Thyroid gland (tissue), 4 donors: Measurements from ENCODE around the gene ZNF580. TPM values are rescaled to one million over a fixed set of nuclear protein-coding genes. Genes with fewer than 3 reads are reported as not detected.

Experiments used
- DNase-seq, 2 donors: peaks; one replicate each; pipeline ENCODE4 v3.0.0-alpha.2; 2019
- H3K27ac ChIP-seq, 3 donors: fragments of 200-600 bp; sonication (generic); 1 replicate in 2 of 3; 2 replicates in 1 of 3; pipeline ENCODE4 v1.5.1; 2016 to 2019; ENCODE audit warnings: mild to moderate bottlenecking in 1 of 3, moderate library complexity in 1 of 3
- H3K27me3 ChIP-seq: fragments of 200-600 bp; sonication (generic); one replicate; pipeline ENCODE4 v1.5.1; 2019
- H3K36me3 ChIP-seq, 2 donors: fragments of 200-600 bp; sonication (generic); one replicate each; pipeline ENCODE4 v1.5.1; 2016 to 2019
- H3K4me1 ChIP-seq, 2 donors: fragments of 200-600 bp; sonication (generic); one replicate each; pipeline ENCODE4 v1.5.1; 2017 to 2019
- H3K4me3 ChIP-seq, 3 donors: fragments of 200-600 bp; sonication (generic); replicated peaks in 1 of 3; 1 replicate in 2 of 3; 2 replicates in 1 of 3; pipeline ENCODE4 v1.5.1; 2016; ENCODE audit warnings: mild to moderate bottlenecking in 1 of 3
- H3K9me3 ChIP-seq: fragments of 200-600 bp; sonication (generic); one replicate; pipeline ENCODE4 v1.5.1; 2017
- POLR2A ChIP-seq, 2 donors: fragments of 450-650 bp; IDR thresholded peaks; one replicate each; pipeline ENCODE4 v1.6.1; 2017; ENCODE audit warnings: antibody characterized with exemption in 2 of 2, mild to moderate bottlenecking in 2 of 2, moderate library complexity in 1 of 2
- WGBS, 2 donors: methylation state at CpG; one replicate each; pipeline ENCODE4 v1.1.5; 2017; 5-methylcytosine and 5-hydroxymethylcytosine counted together
- intact Hi-C: fragments of 100-400 bp; cut with DNase I; formaldehyde crosslinking; loops from one replicate; pipeline ENCODE4 v1.15.1; 2023
- total RNA-seq, 4 donors: library from RNA; depleted of rRNA; stranded (reverse); fragments of >200 nt; gene quantifications; one replicate each; pipeline ENCODE4 v1.2.3, GENCODE V29; 2016
- TF ChIP-seq, protein P1 (sequence below), 6 experiments: fragments of 200-600 bp in 3 of 6; fragments of 450-650 bp in 3 of 6; sonication (generic) in 3 of 6; IDR thresholded peaks; one replicate each; pipeline ENCODE4 v1.5.1; 2016 to 2019; ENCODE audit warnings: antibody characterized with exemption in 6 of 6, mild to moderate bottlenecking in 2 of 6, inconsistent platforms in 1 of 6, moderate library complexity in 1 of 6

Gene ZNF580
- total RNA-seq, 4 donors from 2014 or later, result 29.9 to 61.1 (median 44.8) TPM

DNA sequence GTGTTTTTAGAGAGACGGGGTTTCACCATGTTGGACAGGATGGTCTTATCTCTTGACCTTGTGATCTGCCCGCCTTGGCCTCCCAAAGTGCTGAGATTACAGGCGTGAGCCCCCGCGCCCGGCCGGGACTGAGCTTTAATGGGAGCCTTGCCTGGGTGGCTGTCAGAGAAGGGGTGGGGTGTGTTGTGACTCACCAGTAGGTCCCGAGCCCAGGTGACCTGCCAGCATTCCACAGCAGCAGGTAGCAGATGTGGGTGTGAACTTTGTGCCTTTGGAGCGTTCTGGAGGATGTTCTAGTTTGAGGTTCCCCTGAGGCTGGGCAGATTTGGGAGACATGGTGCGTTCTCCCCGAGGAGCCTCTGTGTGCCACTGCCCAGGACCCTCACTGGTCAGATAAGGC, 27.2 kb downstream of the ZNF580 start:
- TF ChIP-seq POLR2A (IDR thresholded peaks at IDR 0.05), result no peak
- TF ChIP-seq, protein P1, sequence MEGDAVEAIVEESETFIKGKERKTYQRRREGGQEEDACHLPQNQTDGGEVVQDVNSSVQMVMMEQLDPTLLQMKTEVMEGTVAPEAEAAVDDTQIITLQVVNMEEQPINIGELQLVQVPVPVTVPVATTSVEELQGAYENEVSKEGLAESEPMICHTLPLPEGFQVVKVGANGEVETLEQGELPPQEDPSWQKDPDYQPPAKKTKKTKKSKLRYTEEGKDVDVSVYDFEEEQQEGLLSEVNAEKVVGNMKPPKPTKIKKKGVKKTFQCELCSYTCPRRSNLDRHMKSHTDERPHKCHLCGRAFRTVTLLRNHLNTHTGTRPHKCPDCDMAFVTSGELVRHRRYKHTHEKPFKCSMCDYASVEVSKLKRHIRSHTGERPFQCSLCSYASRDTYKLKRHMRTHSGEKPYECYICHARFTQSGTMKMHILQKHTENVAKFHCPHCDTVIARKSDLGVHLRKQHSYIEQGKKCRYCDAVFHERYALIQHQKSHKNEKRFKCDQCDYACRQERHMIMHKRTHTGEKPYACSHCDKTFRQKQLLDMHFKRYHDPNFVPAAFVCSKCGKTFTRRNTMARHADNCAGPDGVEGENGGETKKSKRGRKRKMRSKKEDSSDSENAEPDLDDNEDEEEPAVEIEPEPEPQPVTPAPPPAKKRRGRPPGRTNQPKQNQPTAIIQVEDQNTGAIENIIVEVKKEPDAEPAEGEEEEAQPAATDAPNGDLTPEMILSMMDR (IDR thresholded peaks at IDR 0.05), result no peak
- H3K4me3 ChIP-seq, result no peak overlapping the region
- WGBS, 2 donors, result 80 to 88% methylated on average over 8 to 9 of the region's 11 CpGs
- peaks cover 68% of the 10 kb centered on the region in 2 donors for H3K36me3 ChIP-seq
- H3K4me1 ChIP-seq, result no peaks in the 10 kb centered on the region
- no peaks in the 10 kb centered on the region for H3K27me3 ChIP-seq
- H3K9me3 ChIP-seq, result no peaks in the 10 kb centered on the region
- H3K27ac ChIP-seq, result no peak overlapping the region
- intact Hi-C loops, result no loop called here
- DNase-seq, result no peak

DNA sequence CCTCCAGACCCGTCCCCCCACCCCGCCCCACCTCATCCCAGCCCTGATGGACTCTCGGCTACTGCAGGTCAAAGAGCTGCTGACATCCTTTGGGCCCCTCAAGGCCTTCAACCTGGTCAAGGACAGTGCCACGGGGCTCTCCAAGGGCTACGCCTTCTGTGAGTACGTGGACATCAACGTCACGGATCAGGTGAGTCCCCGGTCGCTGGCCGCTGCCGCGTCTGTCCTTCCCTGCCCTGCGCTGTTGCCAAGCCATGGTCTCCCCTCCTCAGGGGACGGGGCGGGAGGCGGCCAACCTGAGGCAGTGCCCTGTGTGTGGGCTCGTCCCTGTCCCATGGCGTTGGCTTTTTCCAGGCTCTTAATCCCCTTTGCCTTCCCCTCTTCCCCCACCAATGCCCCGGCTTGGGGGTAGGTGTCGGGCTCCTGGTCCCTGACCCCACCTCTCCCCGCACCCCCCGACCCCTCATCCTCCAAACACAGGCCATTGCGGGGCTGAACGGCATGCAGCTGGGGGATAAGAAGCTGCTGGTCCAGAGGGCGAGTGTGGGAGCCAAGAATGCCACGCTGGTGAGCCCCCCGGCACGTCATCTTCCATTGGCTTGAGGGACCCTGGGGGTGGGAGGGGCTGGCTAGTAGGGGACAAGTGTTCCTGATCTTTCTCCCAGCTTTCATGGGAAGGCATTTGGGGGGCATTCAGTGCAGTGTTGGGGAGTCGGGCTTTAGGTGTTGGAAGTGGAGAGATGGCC, 28.0 kb downstream of the ZNF580 start:
- WGBS, 2 donors, result 90 to 95% methylated on average over 18 to 23 of the region's 30 CpGs
- H3K27ac ChIP-seq, result no peak overlapping the region
- intact Hi-C loops, result no loop called here
- TF ChIP-seq POLR2A (IDR thresholded peaks at IDR 0.05), result no peak
- no peak for DNase-seq
- no peaks in the 10 kb centered on the region for H3K4me1 ChIP-seq
- no peaks in the 10 kb centered on the region for H3K9me3 ChIP-seq
- H3K36me3 ChIP-seq, result peaks cover 60 to 67% of the 10 kb centered on the region in 2 donors
- no peak overlapping the region for H3K4me3 ChIP-seq
- H3K27me3 ChIP-seq, result no peaks in the 10 kb centered on the region

DNA sequence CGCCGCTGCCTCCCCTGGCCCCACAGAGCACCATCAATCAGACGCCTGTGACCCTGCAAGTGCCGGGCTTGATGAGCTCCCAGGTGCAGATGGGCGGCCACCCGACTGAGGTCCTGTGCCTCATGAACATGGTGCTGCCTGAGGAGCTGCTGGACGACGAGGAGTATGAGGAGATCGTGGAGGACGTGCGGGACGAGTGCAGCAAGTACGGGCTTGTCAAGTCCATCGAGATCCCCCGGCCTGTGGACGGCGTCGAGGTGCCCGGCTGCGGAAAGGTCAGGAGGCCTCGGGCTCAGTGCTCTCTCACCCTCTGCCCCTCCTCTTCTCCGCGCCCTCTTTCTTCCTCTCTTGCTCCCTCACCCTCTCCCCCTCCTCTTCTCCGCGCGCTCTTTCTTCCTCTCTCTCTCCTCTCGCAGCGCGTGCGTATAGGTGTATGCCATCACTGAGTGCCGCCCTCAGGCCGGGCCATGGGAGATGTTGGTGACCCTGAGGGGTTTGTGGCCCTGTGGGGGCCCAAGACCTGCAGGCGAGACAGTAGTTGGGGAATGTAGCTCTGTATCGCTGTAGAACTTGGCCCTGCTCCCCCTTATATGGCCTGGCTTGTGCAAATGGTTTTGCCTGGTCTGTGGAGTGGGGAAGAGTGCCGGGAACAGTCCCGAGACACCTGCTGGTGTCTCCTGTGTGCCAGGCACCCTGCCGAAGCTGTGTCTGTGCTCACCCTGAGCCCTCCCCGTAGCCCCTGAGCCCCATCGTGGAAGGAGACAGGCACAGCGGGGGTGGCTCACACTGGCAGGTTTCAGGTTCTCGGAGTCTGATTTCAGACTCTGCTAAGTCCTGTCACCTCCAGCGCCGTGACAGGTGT, 28.8 kb downstream of the ZNF580 start:
- intact Hi-C loops, result no loop called here

DNA sequence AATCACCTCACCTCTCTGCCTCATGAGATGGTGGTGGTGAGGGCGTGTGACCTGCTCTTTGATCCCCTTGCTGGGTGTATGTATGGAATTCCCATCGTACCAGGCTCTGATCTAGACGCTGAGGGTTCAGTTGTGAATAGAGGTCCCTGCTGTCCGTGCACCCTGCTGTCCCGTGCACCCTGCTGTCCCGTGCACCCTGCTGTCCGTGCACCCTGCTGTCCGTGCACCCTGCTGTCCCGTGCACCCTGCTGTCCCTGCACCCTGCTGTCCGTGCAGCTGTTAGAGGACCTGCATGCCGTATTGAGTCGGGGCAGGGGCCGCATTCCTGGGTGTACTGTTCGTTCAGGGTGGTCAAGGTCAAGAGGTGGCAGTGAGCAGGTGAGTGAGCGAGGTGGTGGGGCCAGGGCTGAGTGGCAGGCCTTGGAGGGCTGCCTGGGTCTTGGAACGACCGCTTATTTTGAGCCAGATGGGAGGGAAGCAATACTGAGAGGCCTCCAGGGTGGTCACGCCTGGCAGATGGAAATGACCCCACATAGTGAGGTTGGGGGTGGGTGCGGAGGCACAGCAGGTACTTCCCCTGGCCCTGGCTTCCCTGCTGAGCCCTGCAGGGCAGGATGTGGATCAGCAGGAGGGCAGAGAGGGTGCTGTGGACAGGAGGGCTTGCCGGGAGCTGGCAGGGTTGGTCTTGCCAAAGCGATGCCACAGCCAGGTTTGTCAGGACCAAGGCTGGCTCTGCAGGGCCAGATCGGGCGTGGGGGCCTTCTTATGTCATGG, 29.7 kb downstream of the ZNF580 start:
- Histone ChIP-seq H3K4me1 (peaks cover 0 to 5% of the 10 kb centered on the region in 2 donors), H3K27ac (no peak overlapping the region), H3K4me3 (no peak overlapping the region), H3K9me3 (no peaks in the 10 kb centered on the region), H3K36me3 (peaks cover 52 to 59% of the 10 kb centered on the region in 2 donors), H3K27me3 (no peaks in the 10 kb centered on the region)
- WGBS, 2 donors, result 66 to 67% methylated on average over 15 to 22 of the region's 23 CpGs
- peak in 1 of 2 donors; percentile 42 for DNase-seq
- intact Hi-C loops, result no loop called here
- no peak for TF ChIP-seq POLR2A (IDR thresholded peaks at IDR 0.05)
- TF ChIP-seq, protein P1 (IDR thresholded peaks at IDR 0.05), result no peak

More for the DNA sequence above, 28.8 kb downstream of the ZNF580 start:
- H3K4me3 ChIP-seq, result no peak overlapping the region
- no peak for DNase-seq
- H3K27me3 ChIP-seq, result no peaks in the 10 kb centered on the region
- no peak for TF ChIP-seq POLR2A (IDR thresholded peaks at IDR 0.05)
- TF ChIP-seq, protein P1 (IDR thresholded peaks at IDR 0.05), result no peak
- H3K27ac ChIP-seq, result no peak overlapping the region
- 89 to 93% methylated on average over 38 to 39 of the region's 43 CpGs for WGBS, 2 donors
- peaks cover 0 to 4% of the 10 kb centered on the region in 2 donors for H3K4me1 ChIP-seq
- no peaks in the 10 kb centered on the region for H3K9me3 ChIP-seq
- peaks cover 53 to 62% of the 10 kb centered on the region in 2 donors for H3K36me3 ChIP-seq

DNA sequence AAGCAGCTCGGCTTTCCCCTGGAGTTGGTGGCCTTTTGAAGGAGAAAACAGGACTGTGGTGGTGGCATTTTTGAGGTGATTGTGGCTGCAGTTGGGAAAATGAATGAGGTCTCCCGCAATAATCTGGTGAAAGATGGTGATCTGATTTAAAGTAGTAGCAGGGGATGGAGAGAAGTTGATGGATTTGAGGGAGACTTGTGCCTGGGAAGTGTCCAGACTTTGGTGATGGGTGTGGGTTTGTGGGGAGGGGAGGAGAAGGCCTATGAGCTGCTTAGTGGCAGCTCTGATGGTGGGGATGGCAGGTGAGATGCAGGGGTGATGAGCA, 30.2 kb downstream of the ZNF580 start:
- H3K4me3 ChIP-seq, result no peak overlapping the region
- peaks cover 47 to 56% of the 10 kb centered on the region in 2 donors for H3K36me3 ChIP-seq
- peaks cover 3 to 9% of the 10 kb centered on the region in 2 donors for H3K4me1 ChIP-seq
- no peak for DNase-seq
- intact Hi-C loops, result no loop called here
- WGBS, 2 donors, result 89 to 94% methylated on average over 2 of the region's 2 CpGs
- TF ChIP-seq POLR2A (IDR thresholded peaks at IDR 0.05), result no peak
- TF ChIP-seq, protein P1 (IDR thresholded peaks at IDR 0.05), result no peak
- H3K27ac ChIP-seq, result no peak overlapping the region
- H3K9me3 ChIP-seq, result no peaks in the 10 kb centered on the region
- no peaks in the 10 kb centered on the region for H3K27me3 ChIP-seq
